ENCODE data around the gene CGB1. TPM values are rescaled to one million over a fixed set of nuclear protein-coding genes. Genes with fewer than 3 reads are reported as not detected.

The CGB1 gene
- total RNA-seq, 2 donors from 2014 or later: not detected

- ATAC-seq (ENCODE audit: insufficient number of reproducible peaks, low FRiP score, low read depth) (peak; percentile 94), DNase-seq (ENCODE audit: low spot score) (peak; percentile 98)
- H3K4me1 ChIP-seq (ENCODE audit: control insufficient read depth in 1 of 2, low read depth in 2 of 2): peaks cover 20 to 42% of the 10 kb centered on the region in 2 donors
- peak within 1 kb of the TSS; percentile 100 for H3K4me3 ChIP-seq
- peak; percentile 99 for TF ChIP-seq CTCF (IDR thresholded peaks at IDR 0.05)
- H3K36me3 ChIP-seq: peaks cover 11% of the 10 kb centered on the region
- H3K9me3 ChIP-seq: no peaks in the 10 kb centered on the region
- H3K27ac ChIP-seq: peak within 1 kb of the TSS; percentile 98 to 100
- no peaks in the 10 kb centered on the region for H3K27me3 ChIP-seq (replicated peaks; ENCODE audit: insufficient read depth)
These were observed 43.3 kb downstream of the CGB1 start, which contains the start of the genes GYS1 and RUVBL2 for GRCh38 chr19:48993175-48994034. Gene GYS1 (minus strand): TSS chr19:48993309. CDS start chr19:48993112, 197 bp downstream. Gene RUVBL2 (plus strand): TSS chr19:48993887. CDS start chr19:48993912, 25 bp downstream.

GRCh38 chr19:48992581-48993174 is 44.0 kb downstream of the CGB1 start:
- Histone ChIP-seq H3K4me1 (ENCODE audit: control insufficient read depth in 1 of 2, low read depth in 2 of 2) (peaks cover 20 to 42% of the 10 kb centered on the region in 2 donors), H3K36me3 (peaks cover 18% of the 10 kb centered on the region), H3K27ac (peak overlapping the region; percentile 98 to 100), H3K4me3 (peak overlapping the region; percentile 100), H3K9me3 (no peaks in the 10 kb centered on the region), H3K27me3 (replicated peaks; ENCODE audit: insufficient read depth) (no peaks in the 10 kb centered on the region)
- DNase-seq (ENCODE audit: low spot score): no peak
- no peak for TF ChIP-seq CTCF (IDR thresholded peaks at IDR 0.05)
- no peak for ATAC-seq (ENCODE audit: insufficient number of reproducible peaks, low FRiP score, low read depth)

- peaks cover 20 to 42% of the 10 kb centered on the region in 2 donors for H3K4me1 ChIP-seq (ENCODE audit: control insufficient read depth in 1 of 2, low read depth in 2 of 2)
- peak; percentile 39 for ATAC-seq (ENCODE audit: insufficient number of reproducible peaks, low FRiP score, low read depth)
- TF ChIP-seq CTCF (IDR thresholded peaks at IDR 0.05): no peak
- H3K36me3 ChIP-seq: peaks cover 22% of the 10 kb centered on the region
- peak overlapping the region; percentile 100 for H3K4me3 ChIP-seq
- peak; percentile 68 for DNase-seq (ENCODE audit: low spot score)
- no peaks in the 10 kb centered on the region for H3K9me3 ChIP-seq
- H3K27ac ChIP-seq: peak overlapping the region; percentile 98 to 100
- H3K27me3 ChIP-seq (replicated peaks; ENCODE audit: insufficient read depth): no peaks in the 10 kb centered on the region
These were observed 44.7 kb downstream of the CGB1 start for GRCh38 chr19:48991873-48992580.

GRCh38 chr19:48991011-48991609 is 45.6 kb downstream of the CGB1 start:
- peaks cover 20 to 42% of the 10 kb centered on the region in 2 donors for H3K4me1 ChIP-seq (ENCODE audit: control insufficient read depth in 1 of 2, low read depth in 2 of 2)
- no peak for ATAC-seq (ENCODE audit: insufficient number of reproducible peaks, low FRiP score, low read depth)
- peak overlapping the region; percentile 100 for H3K4me3 ChIP-seq

More at GRCh38 chr19:48991011-48991609, 45.6 kb downstream of the CGB1 start:
- peak overlapping the region in 1 of 2 donors; percentile 100 for H3K27ac ChIP-seq
- peaks cover 30% of the 10 kb centered on the region for H3K36me3 ChIP-seq
- no peak for DNase-seq (ENCODE audit: low spot score)
- no peaks in the 10 kb centered on the region for H3K27me3 ChIP-seq (replicated peaks; ENCODE audit: insufficient read depth)
- no peak for TF ChIP-seq CTCF (IDR thresholded peaks at IDR 0.05)
- H3K9me3 ChIP-seq: no peaks in the 10 kb centered on the region
